HepG2 (cell line): ENCODE data around the gene CCDC116. TPM values are rescaled to one million over a fixed set of nuclear protein-coding genes. Genes with fewer than 3 reads are reported as not detected.
A peak's percentile ranks its signal among the peaks of the same experiment; 100 is the strongest.

Source experiments
- AHR ChIP-seq: IDR thresholded peaks from 2 replicates; pipeline ENCODE4 v1.6.1; 2018; ENCODE audit warnings: missing genetic modification reagents, missing compliant biosample characterization
- AKNA ChIP-seq: sonication (generic); formaldehyde crosslinking; IDR thresholded peaks from 2 replicates; pipeline ENCODE4 v1.4.0; 2020; ENCODE audit warnings: missing genetic modification reagents, borderline replicate concordance
- CCDC6 ChIP-seq: sonication (generic); formaldehyde crosslinking; IDR thresholded peaks from 2 replicates; pipeline ENCODE4 v1.8.1; 2022; ENCODE audit warnings: mild to moderate bottlenecking, missing genetic modification reagents, moderate library complexity
- CREM ChIP-seq, 2 experiments: sonication (generic) in 1 of 2; formaldehyde crosslinking in 1 of 2; IDR thresholded peaks; 2 replicates each; pipeline versions ENCODE4 v1.4.0 to v1.6.1; 2016 to 2020; ENCODE audit warnings: antibody characterized with exemption in 1 of 2, mild to moderate bottlenecking in 1 of 2, missing genetic modification reagents in 1 of 2
- GLMP ChIP-seq: sonication (generic); formaldehyde crosslinking; IDR thresholded peaks from 2 replicates; pipeline ENCODE4 v1.9.0; 2021; ENCODE audit warnings: missing genetic modification reagents, mild to moderate bottlenecking, borderline replicate concordance
- IRF2 ChIP-seq: IDR thresholded peaks from 2 replicates; pipeline ENCODE4 v1.6.1; 2018; ENCODE audit warnings: missing genetic modification reagents, missing compliant biosample characterization
- KDM4B ChIP-seq: sonication (generic); formaldehyde crosslinking; IDR thresholded peaks from 2 replicates; pipeline ENCODE4 v1.4.0; 2020; ENCODE audit warnings: missing genetic modification reagents
- NAIF1 ChIP-seq: sonication (generic); formaldehyde crosslinking; IDR thresholded peaks from 2 replicates; pipeline ENCODE4 v1.5.0; 2020; ENCODE audit warnings: mild to moderate bottlenecking, missing genetic modification reagents, borderline replicate concordance
- PRPF4 ChIP-seq: fragments of 200-400 bp; formaldehyde crosslinking; IDR thresholded peaks from 2 replicates; pipeline ENCODE4 v1.6.1; 2016; ENCODE audit warnings: low read length, low read depth; ENCODE audit not compliant: poor library complexity, severe bottlenecking
- REL ChIP-seq: sonication (generic); formaldehyde crosslinking; conservative IDR thresholded peaks from 2 replicates; pipeline ENCODE4 v1.8.0; 2022; ENCODE audit warnings: mild to moderate bottlenecking, missing genetic modification reagents, moderate library complexity
- SALL1 ChIP-seq: sonication (generic); formaldehyde crosslinking; IDR thresholded peaks from 2 replicates; pipeline ENCODE4 v1.8.0; 2022; ENCODE audit warnings: mild to moderate bottlenecking, missing genetic modification reagents
- TEF ChIP-seq: sonication (generic); formaldehyde crosslinking; IDR thresholded peaks from 2 replicates; pipeline ENCODE4 v1.5.0; 2020; ENCODE audit warnings: missing genetic modification reagents
- ZNF224 ChIP-seq: sonication (generic); formaldehyde crosslinking; IDR thresholded peaks from 2 replicates; pipeline ENCODE4 v1.5.0; 2020; ENCODE audit warnings: mild to moderate bottlenecking, missing genetic modification reagents
- ZNF362 ChIP-seq: sonication (generic); formaldehyde crosslinking; IDR thresholded peaks from 2 replicates; pipeline ENCODE4 v1.4.0; 2020; ENCODE audit warnings: missing genetic modification reagents, mild to moderate bottlenecking, borderline replicate concordance
- ZNF552 ChIP-seq: sonication (generic); formaldehyde crosslinking; IDR thresholded peaks from 2 replicates; pipeline ENCODE4 v1.9.0; 2022; ENCODE audit warnings: missing genetic modification reagents, mild to moderate bottlenecking, borderline replicate concordance
- ZNF574 ChIP-seq: sonication (generic); formaldehyde crosslinking; IDR thresholded peaks from 2 replicates; pipeline ENCODE4 v1.4.0; 2020; ENCODE audit warnings: missing genetic modification reagents
- ZNF790 ChIP-seq: sonication (generic); formaldehyde crosslinking; IDR thresholded peaks from 2 replicates; pipeline ENCODE4 v1.8.0; 2022; ENCODE audit warnings: missing genetic modification reagents, mild to moderate bottlenecking, borderline replicate concordance
- polyA plus RNA-seq, 8 experiments: library from polyadenylated mRNA; depleted of rRNA in 3 of 8; stranded (reverse) in 7 of 8; unstranded in 1 of 8; fragments of >200 nt; fragmentation: Illumina TruSeq in 4 of 8; extraction: Trizol in 4 of 8; gene quantifications; 2 replicates each; pipeline versions ENCODE4 v1.2.1 to v1.2.3, GENCODE V29; 2011 to 2016; ENCODE audit warnings: low read depth in 4 of 8, missing spikeins in 1 of 8, mixed read lengths in 1 of 8; ENCODE audit not compliant: insufficient read depth in 1 of 8
- total RNA-seq, 5 experiments: library from RNA; depleted of rRNA; stranded (reverse); fragments of >200 nt; fragmentation: Illumina TruSeq; extraction: Trizol; gene quantifications; 2 replicates each; pipeline ENCODE4 v1.2.3, GENCODE V29; 2016; ENCODE audit warnings: low read depth in 1 of 5

CCDC116 gene
- total and polyA plus RNA-seq, 2 of the 13 experiments (the other 11 are each of a cell fraction or from before 2014, with no cell fraction given): 0.15 to 0.33 TPM

- TF ChIP-seq SALL1 (CRISPR knock-in tag): peak; percentile 90
- TF ChIP-seq CCDC6: peak; percentile 40; the same call in 1 of the 2 replicates
- TF ChIP-seq CREM (IDR thresholded peaks at IDR 0.05): no peak
- no peak for TF ChIP-seq CREM (CRISPR knock-in tag; IDR thresholded peaks at IDR 0.05)
- TF ChIP-seq TEF (CRISPR knock-in tag): peak; percentile 85
- TF ChIP-seq KDM4B: peak; percentile 97
- peak; percentile 94 for TF ChIP-seq REL (CRISPR knock-in tag)
- peak; percentile 61 for TF ChIP-seq ZNF362 (CRISPR knock-in tag)
- peak; percentile 47; the same call in 1 of the 2 replicates for TF ChIP-seq ZNF790 (CRISPR knock-in tag)
- TF ChIP-seq ZNF574 (CRISPR knock-in tag): peak; percentile 99
- TF ChIP-seq AKNA: peak; percentile 94
- no peak for TF ChIP-seq PRPF4
- TF ChIP-seq AHR (CRISPR knock-in tag): peak; percentile 88; the same call in 1 of the 2 replicates
- TF ChIP-seq GLMP (CRISPR knock-in tag): no peak
- TF ChIP-seq NAIF1 (CRISPR knock-in tag): peak; percentile 84
- TF ChIP-seq IRF2 (CRISPR knock-in tag): peak; percentile 86
- TF ChIP-seq ZNF552 (CRISPR knock-in tag): peak; percentile 45
- TF ChIP-seq ZNF224 (CRISPR knock-in tag): peak; percentile 82; the same call in 1 of the 2 replicates
Observed at GRCh38 chr22:21629255-21630149, 3.1 kb upstream of the CCDC116 start, which contains the start of gene YDJC (continued).
